ENCODE measurements around the gene FABP6. TPM values are rescaled to one million over a fixed set of nuclear protein-coding genes. Genes with fewer than 3 reads are reported as not detected.

The FABP6 gene
- total and polyA plus RNA-seq, 4 donors = not detected

DNA sequence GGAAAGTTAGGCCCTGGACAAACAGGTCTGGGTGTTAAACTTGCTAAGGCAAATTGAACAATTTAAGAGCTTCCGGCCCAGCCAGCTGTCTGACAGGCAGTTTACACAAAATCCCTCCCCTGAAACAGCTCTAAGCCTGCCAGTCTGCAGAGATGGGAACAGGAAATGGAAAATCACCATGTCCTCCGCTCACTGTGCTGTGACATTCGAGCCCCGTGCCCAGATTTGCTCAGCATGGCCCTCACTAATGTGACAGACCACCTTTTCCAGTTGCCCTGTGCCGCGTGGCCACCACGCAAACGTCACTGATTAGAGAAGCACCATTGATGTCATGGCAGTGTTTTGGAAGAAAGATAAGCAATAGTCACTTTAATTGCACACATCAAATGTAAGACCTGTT is 42.1 kb downstream of the FABP6 start:
- no peaks in the 10 kb centered on the region for H3K36me3 ChIP-seq (ENCODE audit: control insufficient read depth in 4 of 4, insufficient read depth in 3 of 4, low read depth in 1 of 4, low read length in 3 of 4)
- no peak overlapping the region for H3K4me3 ChIP-seq (ENCODE audit: low read depth in 1 of 3, low read length in 3 of 3)
- TF ChIP-seq, protein P1, sequence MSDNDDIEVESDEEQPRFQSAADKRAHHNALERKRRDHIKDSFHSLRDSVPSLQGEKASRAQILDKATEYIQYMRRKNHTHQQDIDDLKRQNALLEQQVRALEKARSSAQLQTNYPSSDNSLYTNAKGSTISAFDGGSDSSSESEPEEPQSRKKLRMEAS (IDR thresholded peaks at IDR 0.05) = no peak
- TF ChIP-seq NR2F2 (IDR thresholded peaks at IDR 0.05) = no peak
- H3K27me3 ChIP-seq (ENCODE audit: control insufficient read depth in 4 of 4, insufficient read depth in 4 of 4, low read length in 3 of 4) = no peaks in the 10 kb centered on the region
- no peaks in the 10 kb centered on the region for H3K9me3 ChIP-seq (ENCODE audit: control insufficient read depth in 4 of 4, low read length in 3 of 4)
- H3K27ac ChIP-seq (ENCODE audit: low read depth in 1 of 2, low read length in 2 of 2) = peak overlapping the region; percentile 32 to 61
- no peak for DNase-seq (ENCODE audit: low spot score)
- WGBS = 55% methylated on average over 8 of the region's 8 CpGs
- H3K9ac ChIP-seq (ENCODE audit: low read depth in 1 of 2, low read length in 2 of 2) = no peak overlapping the region
- peaks cover 0 to 11% (median under 1%) of the 10 kb centered on the region in 4 donors for H3K4me1 ChIP-seq (ENCODE audit: control insufficient read depth in 4 of 4, insufficient read depth in 4 of 4, low read length in 3 of 4)

DNA sequence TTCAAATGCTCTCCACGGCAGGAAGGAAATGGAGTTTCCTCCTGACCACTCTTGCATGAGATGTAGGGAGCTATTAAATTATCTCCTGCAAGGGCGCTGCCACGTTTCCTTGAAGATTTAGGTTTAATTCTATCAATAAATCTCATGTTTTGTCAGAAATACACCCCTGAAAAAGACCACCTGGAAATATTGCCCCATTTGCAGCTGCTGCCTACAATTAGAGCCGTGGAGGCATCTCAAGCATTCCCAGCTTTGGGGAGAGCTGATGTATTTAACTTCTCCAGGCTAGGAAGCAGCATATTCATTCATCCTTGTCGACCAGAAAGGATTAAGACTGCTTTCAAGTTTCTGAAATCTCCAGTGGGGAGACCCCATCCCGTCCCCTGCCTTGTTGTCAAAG is 42.5 kb downstream of the FABP6 start:
- H3K9ac ChIP-seq (ENCODE audit: low read depth in 1 of 2, low read length in 2 of 2) = no peak overlapping the region
- WGBS = 54% methylated on average over 6 of the region's 6 CpGs

DNA sequence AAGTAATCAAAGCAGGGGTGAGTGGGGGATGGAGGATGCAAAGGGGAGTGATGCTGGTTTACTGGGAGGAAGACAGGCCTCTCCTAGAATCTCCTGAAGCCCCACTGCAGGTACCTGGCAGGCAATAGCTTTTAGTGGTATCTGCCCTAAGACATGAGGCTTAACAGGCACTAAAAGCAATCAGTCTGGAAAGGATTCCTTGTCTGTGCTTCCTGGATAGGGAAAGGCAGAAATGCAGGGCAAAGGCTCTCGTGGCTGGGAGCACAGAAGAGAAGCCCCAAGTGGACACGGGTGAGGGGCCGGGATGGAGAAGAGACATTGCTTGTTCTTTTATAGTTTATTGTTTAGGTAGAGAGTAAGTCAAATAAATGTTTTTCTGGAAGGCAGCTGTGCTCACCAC is 43.0 kb downstream of the FABP6 start:
- Histone ChIP-seq H3K9me3 (ENCODE audit: control insufficient read depth in 4 of 4, low read length in 3 of 4) (no peaks in the 10 kb centered on the region), H3K4me1 (ENCODE audit: control insufficient read depth in 4 of 4, insufficient read depth in 4 of 4, low read length in 3 of 4) (peaks cover 0 to 11% (median 0%) of the 10 kb centered on the region in 4 donors), H3K4me3 (ENCODE audit: low read depth in 1 of 3, low read length in 3 of 3) (no peak overlapping the region), H3K9ac (ENCODE audit: low read depth in 1 of 2, low read length in 2 of 2) (no peak overlapping the region), H3K27me3 (ENCODE audit: control insufficient read depth in 4 of 4, insufficient read depth in 4 of 4, low read length in 3 of 4) (no peaks in the 10 kb centered on the region), H3K27ac (ENCODE audit: low read depth in 1 of 2, low read length in 2 of 2) (no peak overlapping the region), H3K36me3 (ENCODE audit: control insufficient read depth in 4 of 4, insufficient read depth in 3 of 4, low read depth in 1 of 4, low read length in 3 of 4) (no peaks in the 10 kb centered on the region)
- no peak for DNase-seq (ENCODE audit: low spot score)
- 72% methylated on average over 3 of the region's 3 CpGs for WGBS
- TF ChIP-seq JUND (IDR thresholded peaks at IDR 0.05) (no peak), GABPA (IDR thresholded peaks at IDR 0.05 in 1 of 2, conservative IDR thresholded peaks at IDR 0.05 in 1 of 2) (no peak), FOXA2 (IDR thresholded peaks at IDR 0.05) (no peak), RAD21 (IDR thresholded peaks at IDR 0.05) (no peak), HNF4G (IDR thresholded peaks at IDR 0.05) (no peak), HNF4A (conservative IDR thresholded peaks at IDR 0.05) (no peak), NR2F2 (IDR thresholded peaks at IDR 0.05) (no peak), SP1 (IDR thresholded peaks at IDR 0.05) (no peak)
- TF ChIP-seq, protein P2, sequence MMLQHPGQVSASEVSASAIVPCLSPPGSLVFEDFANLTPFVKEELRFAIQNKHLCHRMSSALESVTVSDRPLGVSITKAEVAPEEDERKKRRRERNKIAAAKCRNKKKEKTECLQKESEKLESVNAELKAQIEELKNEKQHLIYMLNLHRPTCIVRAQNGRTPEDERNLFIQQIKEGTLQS (IDR thresholded peaks at IDR 0.05) = no peak
- TF ChIP-seq, protein P3, sequence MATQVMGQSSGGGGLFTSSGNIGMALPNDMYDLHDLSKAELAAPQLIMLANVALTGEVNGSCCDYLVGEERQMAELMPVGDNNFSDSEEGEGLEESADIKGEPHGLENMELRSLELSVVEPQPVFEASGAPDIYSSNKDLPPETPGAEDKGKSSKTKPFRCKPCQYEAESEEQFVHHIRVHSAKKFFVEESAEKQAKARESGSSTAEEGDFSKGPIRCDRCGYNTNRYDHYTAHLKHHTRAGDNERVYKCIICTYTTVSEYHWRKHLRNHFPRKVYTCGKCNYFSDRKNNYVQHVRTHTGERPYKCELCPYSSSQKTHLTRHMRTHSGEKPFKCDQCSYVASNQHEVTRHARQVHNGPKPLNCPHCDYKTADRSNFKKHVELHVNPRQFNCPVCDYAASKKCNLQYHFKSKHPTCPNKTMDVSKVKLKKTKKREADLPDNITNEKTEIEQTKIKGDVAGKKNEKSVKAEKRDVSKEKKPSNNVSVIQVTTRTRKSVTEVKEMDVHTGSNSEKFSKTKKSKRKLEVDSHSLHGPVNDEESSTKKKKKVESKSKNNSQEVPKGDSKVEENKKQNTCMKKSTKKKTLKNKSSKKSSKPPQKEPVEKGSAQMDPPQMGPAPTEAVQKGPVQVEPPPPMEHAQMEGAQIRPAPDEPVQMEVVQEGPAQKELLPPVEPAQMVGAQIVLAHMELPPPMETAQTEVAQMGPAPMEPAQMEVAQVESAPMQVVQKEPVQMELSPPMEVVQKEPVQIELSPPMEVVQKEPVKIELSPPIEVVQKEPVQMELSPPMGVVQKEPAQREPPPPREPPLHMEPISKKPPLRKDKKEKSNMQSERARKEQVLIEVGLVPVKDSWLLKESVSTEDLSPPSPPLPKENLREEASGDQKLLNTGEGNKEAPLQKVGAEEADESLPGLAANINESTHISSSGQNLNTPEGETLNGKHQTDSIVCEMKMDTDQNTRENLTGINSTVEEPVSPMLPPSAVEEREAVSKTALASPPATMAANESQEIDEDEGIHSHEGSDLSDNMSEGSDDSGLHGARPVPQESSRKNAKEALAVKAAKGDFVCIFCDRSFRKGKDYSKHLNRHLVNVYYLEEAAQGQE (IDR thresholded peaks at IDR 0.05) = no peak

More for the DNA sequence above, 42.5 kb downstream of the FABP6 start:
- TF ChIP-seq SP1 (IDR thresholded peaks at IDR 0.05) = no peak
- TF ChIP-seq, protein P3 (IDR thresholded peaks at IDR 0.05) = no peak
- TF ChIP-seq, protein P2 (IDR thresholded peaks at IDR 0.05) = no peak
- no peak for TF ChIP-seq FOXA1 (IDR thresholded peaks at IDR 0.05)
- TF ChIP-seq, protein P4, sequence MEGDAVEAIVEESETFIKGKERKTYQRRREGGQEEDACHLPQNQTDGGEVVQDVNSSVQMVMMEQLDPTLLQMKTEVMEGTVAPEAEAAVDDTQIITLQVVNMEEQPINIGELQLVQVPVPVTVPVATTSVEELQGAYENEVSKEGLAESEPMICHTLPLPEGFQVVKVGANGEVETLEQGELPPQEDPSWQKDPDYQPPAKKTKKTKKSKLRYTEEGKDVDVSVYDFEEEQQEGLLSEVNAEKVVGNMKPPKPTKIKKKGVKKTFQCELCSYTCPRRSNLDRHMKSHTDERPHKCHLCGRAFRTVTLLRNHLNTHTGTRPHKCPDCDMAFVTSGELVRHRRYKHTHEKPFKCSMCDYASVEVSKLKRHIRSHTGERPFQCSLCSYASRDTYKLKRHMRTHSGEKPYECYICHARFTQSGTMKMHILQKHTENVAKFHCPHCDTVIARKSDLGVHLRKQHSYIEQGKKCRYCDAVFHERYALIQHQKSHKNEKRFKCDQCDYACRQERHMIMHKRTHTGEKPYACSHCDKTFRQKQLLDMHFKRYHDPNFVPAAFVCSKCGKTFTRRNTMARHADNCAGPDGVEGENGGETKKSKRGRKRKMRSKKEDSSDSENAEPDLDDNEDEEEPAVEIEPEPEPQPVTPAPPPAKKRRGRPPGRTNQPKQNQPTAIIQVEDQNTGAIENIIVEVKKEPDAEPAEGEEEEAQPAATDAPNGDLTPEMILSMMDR (IDR thresholded peaks at IDR 0.05; ENCODE audit: low read depth, low read length, missing input control) = no peak
- H3K4me1 ChIP-seq (ENCODE audit: control insufficient read depth in 4 of 4, insufficient read depth in 4 of 4, low read length in 3 of 4) = peaks cover 0 to 11% (median 0%) of the 10 kb centered on the region in 4 donors
- H3K36me3 ChIP-seq (ENCODE audit: control insufficient read depth in 4 of 4, insufficient read depth in 3 of 4, low read depth in 1 of 4, low read length in 3 of 4) = no peaks in the 10 kb centered on the region
- no peak overlapping the region for H3K4me3 ChIP-seq (ENCODE audit: low read depth in 1 of 3, low read length in 3 of 3)
- no peaks in the 10 kb centered on the region for H3K27me3 ChIP-seq (ENCODE audit: control insufficient read depth in 4 of 4, insufficient read depth in 4 of 4, low read length in 3 of 4)
- no peak for DNase-seq (ENCODE audit: low spot score)
- no peaks in the 10 kb centered on the region for H3K9me3 ChIP-seq (ENCODE audit: control insufficient read depth in 4 of 4, low read length in 3 of 4)
- H3K27ac ChIP-seq (ENCODE audit: low read depth in 1 of 2, low read length in 2 of 2) = peak overlapping the region; percentile 32 to 61
